Spleen (tissue), 11 donors: Measurements from ENCODE around the gene MNX1. TPM values are rescaled to one million over a fixed set of nuclear protein-coding genes. Genes with fewer than 3 reads are reported as not detected.

Experiments used
- DNase-seq: peaks from one replicate; pipeline ENCODE4 v3.0.0-alpha.2; 2020
- H3K27ac ChIP-seq, 8 donors: fragments of 200-600 bp; sonication (generic) in 7 of 8; 1 replicate in 4 of 8; 2 replicates in 4 of 8; pipeline versions ENCODE4 v1.5.0 to v1.8.0; 2016 to 2021; ENCODE audit warnings: inconsistent platforms in 4 of 8, mild to moderate bottlenecking in 4 of 8, moderate library complexity in 1 of 8
- H3K27me3 ChIP-seq, 7 donors: fragments of 200-600 bp; sonication (generic) in 6 of 7; replicated peaks in 1 of 7; 1 replicate in 4 of 7; 2 replicates in 3 of 7; pipeline versions ENCODE4 v1.5.0 to v1.8.0; 2016 to 2021; ENCODE audit warnings: inconsistent platforms in 3 of 7, mild to moderate bottlenecking in 1 of 7
- H3K36me3 ChIP-seq, 6 donors: fragments of 200-600 bp; sonication (generic) in 5 of 6; 1 replicate in 4 of 6; 2 replicates in 2 of 6; pipeline versions ENCODE4 v1.5.0 to v1.8.0; 2016 to 2021; ENCODE audit warnings: inconsistent platforms in 2 of 6
- H3K4me1 ChIP-seq, 6 donors: fragments of 200-600 bp; sonication (generic) in 5 of 6; 1 replicate in 3 of 6; 2 replicates in 3 of 6; pipeline versions ENCODE4 v1.5.0 to v1.8.0; 2016 to 2021; ENCODE audit warnings: inconsistent platforms in 3 of 6
- H3K4me3 ChIP-seq, 8 donors: fragments of 200-600 bp; sonication (generic) in 7 of 8; 1 replicate in 4 of 8; 2 replicates in 4 of 8; pipeline versions ENCODE4 v1.5.0 to v1.8.0; 2016 to 2021; ENCODE audit warnings: inconsistent platforms in 4 of 8, mild to moderate bottlenecking in 4 of 8, moderate library complexity in 2 of 8
- H3K9me3 ChIP-seq, 8 donors: fragments of 200-600 bp; sonication (generic) in 7 of 8; 1 replicate in 4 of 8; 2 replicates in 4 of 8; pipeline versions ENCODE4 v1.5.0 to v1.8.0; 2016 to 2021; ENCODE audit warnings: inconsistent platforms in 4 of 8
- POLR2A ChIP-seq, 3 donors: fragments of 450-650 bp; IDR thresholded peaks; one replicate each; pipeline ENCODE4 v1.5.1; 2017; ENCODE audit warnings: antibody characterized with exemption in 3 of 3, mild to moderate bottlenecking in 1 of 3
- POLR2AphosphoS5 ChIP-seq, 3 donors: sonication (generic); formaldehyde crosslinking; IDR thresholded peaks; one replicate each; pipeline ENCODE4 v1.5.1; 2017; ENCODE audit warnings: antibody characterized with exemption in 3 of 3
- WGBS, 5 donors: extraction: QIAGEN DNeasy Blood & Tissue Kit in 3 of 5; methylation state at CpG; one replicate each; pipeline versions ENCODE4 v1.1.5 to v1.1.7; 2013 to 2018; 5-methylcytosine and 5-hydroxymethylcytosine counted together
- intact Hi-C: fragments of 100-400 bp; cut with DNase I; formaldehyde crosslinking; loops from one replicate; pipeline ENCODE4 v1.15.0; 2023; ENCODE audit warnings: low total_unique reads
- polyA plus RNA-seq, 3 donors: library from polyadenylated mRNA; stranded (reverse); fragments of 200-250 nt; gene quantifications; one replicate each; pipeline ENCODE4 v1.2.1, GENCODE V29; 2013
- total RNA-seq, 7 donors: library from RNA; depleted of rRNA in 3 of 7; stranded (reverse); fragments of >200 nt in 3 of 7; fragmentation: NEBNext Ultra II Directional in 4 of 7; extraction: Animal tissue kit (Norgen Biotek cat#: 25700) in 4 of 7; gene quantifications; one replicate each; pipeline versions ENCODE4 v1.1.0 to v1.2.1, GENCODE V29; 2016 to 2021
- TF ChIP-seq, protein P1 (sequence below), 11 experiments: fragments of 200-600 bp in 7 of 11; fragments of 450-650 bp in 4 of 11; sonication (generic) in 4 of 11; IDR thresholded peaks in 8 of 11; conservative IDR thresholded peaks in 3 of 11; 1 replicate in 7 of 11; 2 replicates in 4 of 11; pipeline versions ENCODE4 v1.4.0 to v1.8.0; 2016 to 2021; ENCODE audit warnings: antibody characterized with exemption in 11 of 11, inconsistent platforms in 4 of 11, mild to moderate bottlenecking in 1 of 11
- donor health status: healthy with polysubstance abuse.
- donor health status: DM: no; HTN: no; CAD: no; lungs with moderate emphysema.
- donor health status: DM: no; HTN: no; CAD: no.
- donor health status: Bipolar disorder and iron deficiency.
- donor health status: healthy.
- donor health status: DM: no; HTN: no; CAD: no.
- donor health status: DM: yes; HTN: yes; CAD: no.

MNX1 gene
- total and polyA plus RNA-seq, 10 donors, result 0.85 TPM; not detected in 9

DNA sequence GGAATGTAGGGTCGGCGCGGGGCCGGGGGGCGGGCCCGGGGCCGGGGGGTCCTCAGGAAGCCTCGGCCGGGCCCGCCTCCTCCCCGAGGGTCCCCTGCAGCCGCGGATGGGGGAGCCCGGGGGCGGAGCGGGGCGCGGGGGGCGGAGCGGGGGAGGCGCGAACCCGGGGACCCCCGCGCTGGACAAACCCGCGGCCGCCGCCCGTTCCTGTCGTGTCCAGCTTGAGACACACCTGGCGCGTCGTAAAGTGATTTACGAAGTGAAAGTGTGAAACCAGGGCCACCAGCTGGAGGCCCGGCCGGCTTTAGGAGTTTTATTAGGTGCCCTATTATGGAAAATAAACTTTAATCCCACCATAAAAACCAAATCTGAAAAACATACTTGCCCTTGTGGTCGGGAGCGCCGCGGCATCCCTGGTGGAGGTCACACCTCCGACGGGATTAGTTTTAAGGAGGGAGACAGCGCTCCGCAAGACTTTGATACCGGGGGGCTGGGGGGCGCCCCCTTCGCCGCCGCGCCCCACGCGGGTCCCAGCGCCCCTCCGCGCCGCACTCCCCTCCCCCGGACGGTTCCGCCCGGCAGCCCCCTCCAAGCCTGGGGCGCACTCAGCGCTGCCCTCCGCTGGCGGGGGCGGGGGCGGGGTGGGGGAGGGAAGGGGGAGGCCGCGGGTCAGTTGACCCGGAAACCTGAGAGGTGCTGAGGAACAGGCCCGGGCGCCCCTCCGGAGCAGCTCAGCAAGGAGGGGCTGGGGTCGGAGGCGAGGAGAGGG, 10.3 kb downstream of the MNX1 start:
- intact Hi-C loops, result no loop called here
- H3K9me3 ChIP-seq, result no peaks in the 10 kb centered on the region
- H3K27ac ChIP-seq, result peak overlapping the region in 1 of 8 donors; percentile 3
- peaks cover 17 to 100% (median 70%) of the 10 kb centered on the region in 7 donors for H3K27me3 ChIP-seq
- TF ChIP-seq POLR2A (IDR thresholded peaks at IDR 0.05), result no peak
- no peak for TF ChIP-seq POLR2AphosphoS5 (IDR thresholded peaks at IDR 0.05)
- TF ChIP-seq, protein P1, sequence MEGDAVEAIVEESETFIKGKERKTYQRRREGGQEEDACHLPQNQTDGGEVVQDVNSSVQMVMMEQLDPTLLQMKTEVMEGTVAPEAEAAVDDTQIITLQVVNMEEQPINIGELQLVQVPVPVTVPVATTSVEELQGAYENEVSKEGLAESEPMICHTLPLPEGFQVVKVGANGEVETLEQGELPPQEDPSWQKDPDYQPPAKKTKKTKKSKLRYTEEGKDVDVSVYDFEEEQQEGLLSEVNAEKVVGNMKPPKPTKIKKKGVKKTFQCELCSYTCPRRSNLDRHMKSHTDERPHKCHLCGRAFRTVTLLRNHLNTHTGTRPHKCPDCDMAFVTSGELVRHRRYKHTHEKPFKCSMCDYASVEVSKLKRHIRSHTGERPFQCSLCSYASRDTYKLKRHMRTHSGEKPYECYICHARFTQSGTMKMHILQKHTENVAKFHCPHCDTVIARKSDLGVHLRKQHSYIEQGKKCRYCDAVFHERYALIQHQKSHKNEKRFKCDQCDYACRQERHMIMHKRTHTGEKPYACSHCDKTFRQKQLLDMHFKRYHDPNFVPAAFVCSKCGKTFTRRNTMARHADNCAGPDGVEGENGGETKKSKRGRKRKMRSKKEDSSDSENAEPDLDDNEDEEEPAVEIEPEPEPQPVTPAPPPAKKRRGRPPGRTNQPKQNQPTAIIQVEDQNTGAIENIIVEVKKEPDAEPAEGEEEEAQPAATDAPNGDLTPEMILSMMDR (IDR thresholded peaks at IDR 0.05 in 8 of 11, conservative IDR thresholded peaks at IDR 0.05 in 3 of 11), result no peak
- no peaks in the 10 kb centered on the region for H3K36me3 ChIP-seq
- DNase-seq, result peak; percentile 74
- 1 to 2% (median 2%) methylated on average over 44 to 75 of the region's 75 CpGs for WGBS, 5 donors
- peak overlapping the region; percentile 35 to 78 (median 55) for H3K4me3 ChIP-seq
- H3K4me1 ChIP-seq, result peaks cover 10 to 64% (median 54%) of the 10 kb centered on the region in 6 donors

DNA sequence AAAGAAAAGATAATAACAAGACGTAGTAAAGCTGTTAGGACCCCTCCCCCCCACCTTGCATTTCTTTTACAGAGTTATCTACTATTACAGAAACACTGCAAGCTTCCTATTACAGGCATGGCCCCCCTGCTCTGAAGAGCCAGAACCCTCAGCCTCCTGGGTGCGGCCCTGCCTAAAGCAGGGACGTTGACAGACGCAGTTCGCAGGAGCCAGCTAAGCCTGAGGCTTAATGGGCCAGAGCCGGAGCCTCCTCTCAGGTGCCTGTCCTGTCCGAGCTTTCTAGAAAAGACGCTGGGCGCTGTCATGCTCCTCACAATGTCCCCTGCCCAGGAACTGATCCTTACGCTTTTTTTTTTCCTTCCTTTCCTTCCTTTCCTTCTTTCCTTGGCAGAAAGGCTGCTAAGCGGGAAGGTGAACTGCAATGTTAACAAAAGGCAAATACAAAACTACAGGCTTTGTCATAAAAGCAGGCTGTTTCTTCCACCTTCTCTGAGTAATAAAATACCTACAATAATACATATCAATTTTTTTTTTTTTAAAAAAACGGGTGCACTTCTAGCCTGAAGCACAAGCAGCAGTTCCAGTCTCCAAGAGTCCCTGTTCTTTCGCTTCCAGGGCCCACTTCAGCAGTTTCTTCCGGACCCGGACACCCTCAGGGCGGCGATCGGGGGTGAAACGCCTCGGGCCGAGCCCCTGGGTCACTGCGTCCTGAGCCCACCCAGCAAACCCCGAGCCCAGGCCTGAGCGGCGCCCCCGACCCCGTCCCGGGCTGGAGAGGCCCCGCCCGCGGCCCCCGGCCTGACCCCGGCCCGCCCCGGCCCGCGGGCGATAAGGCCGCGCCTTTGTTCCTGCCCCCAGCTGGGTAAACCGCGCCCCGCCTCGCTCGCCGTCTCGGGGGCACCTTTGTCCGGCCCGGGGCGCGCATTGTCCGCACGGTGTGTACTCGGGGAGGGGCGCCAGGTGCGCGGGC, 11.2 kb downstream of the MNX1 start:
- peak; percentile 80 for DNase-seq
- TF ChIP-seq, protein P1 (IDR thresholded peaks at IDR 0.05 in 8 of 11, conservative IDR thresholded peaks at IDR 0.05 in 3 of 11), result no peak
- TF ChIP-seq POLR2A (IDR thresholded peaks at IDR 0.05) (no peak), POLR2AphosphoS5 (IDR thresholded peaks at IDR 0.05) (no peak)
- WGBS, 5 donors, result 8 to 36% (median 12%) methylated on average over 13 to 57 of the region's 57 CpGs
- H3K9me3 ChIP-seq, result no peaks in the 10 kb centered on the region
- H3K4me1 ChIP-seq, result peaks cover 10 to 55% (median 45%) of the 10 kb centered on the region in 6 donors
- intact Hi-C loops, result no loop called here
- peaks cover 17 to 99% (median 62%) of the 10 kb centered on the region in 7 donors for H3K27me3 ChIP-seq
- H3K27ac ChIP-seq, result peak overlapping the region in 1 of 8 donors; percentile 3
- peak overlapping the region; percentile 35 to 78 (median 55) for H3K4me3 ChIP-seq
- H3K36me3 ChIP-seq, result no peaks in the 10 kb centered on the region

DNA sequence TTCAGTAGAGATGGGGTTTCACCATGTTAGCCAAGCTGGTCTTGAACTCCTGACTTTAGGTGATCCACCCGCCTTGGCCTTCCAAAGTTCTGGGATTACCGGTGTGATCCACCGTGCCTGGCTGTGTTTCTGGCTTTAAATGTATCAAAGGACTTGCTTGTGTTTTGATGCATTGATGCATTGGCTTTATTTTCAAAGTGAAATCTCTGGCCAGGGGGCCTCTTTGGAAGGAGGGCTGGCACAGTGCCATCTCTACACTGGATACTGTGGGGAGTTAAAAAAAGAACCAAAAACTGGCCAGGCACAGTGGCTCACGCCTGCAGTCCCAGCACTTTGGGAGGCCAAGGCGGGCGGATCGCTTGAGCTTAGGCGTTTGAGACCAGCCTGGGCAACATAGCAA, 16.0 kb downstream of the MNX1 start:
- TF ChIP-seq POLR2A (IDR thresholded peaks at IDR 0.05), result no peak
- no peak for TF ChIP-seq POLR2AphosphoS5 (IDR thresholded peaks at IDR 0.05)
- TF ChIP-seq, protein P1 (IDR thresholded peaks at IDR 0.05 in 8 of 11, conservative IDR thresholded peaks at IDR 0.05 in 3 of 11), result no peak
- peaks cover 0 to 6% (median 4%) of the 10 kb centered on the region in 6 donors for H3K4me1 ChIP-seq
- no peak overlapping the region for H3K27ac ChIP-seq
- H3K27me3 ChIP-seq, result peaks cover 0 to 94% (median 19%) of the 10 kb centered on the region in 7 donors
- no peak for DNase-seq
- WGBS, 5 donors, result 82 to 90% (median 89%) methylated on average over 8 of the region's 8 CpGs
- no peaks in the 10 kb centered on the region for H3K36me3 ChIP-seq
- intact Hi-C loops, result no loop called here
- no peaks in the 10 kb centered on the region for H3K9me3 ChIP-seq
- H3K4me3 ChIP-seq, result no peak overlapping the region
